GM19397 (cell line): Measurements from ENCODE around the gene CCNI.
A peak's percentile ranks its signal among the peaks of the same experiment; 100 is the strongest.

ENCODE experiments used
- ATAC-seq: cut with Tn5 transposase; IDR thresholded peaks from one replicate; pipeline ENCODE4 v1.9.1; 2021; ENCODE audit warnings: mild to moderate bottlenecking, moderate library complexity; ENCODE audit not compliant: unreplicated experiment

CCNI gene

GRCh38 chr4:77007358-77008230 lies 68.2 kb downstream of the CCNI start:
- ATAC-seq, result peak; percentile 79

GRCh38 chr4:77006753-77007353 lies 68.9 kb downstream of the CCNI start:
- peak; percentile 9 for ATAC-seq

- no peak for ATAC-seq
These were observed 72.4 kb downstream of the CCNI start for GRCh38 chr4:77003400-77003799.

- ATAC-seq, result no peak
These were observed 73.3 kb downstream of the CCNI start for GRCh38 chr4:77002321-77003107.

- no peak for ATAC-seq
These were observed 73.9 kb downstream of the CCNI start for GRCh38 chr4:77001907-77002306.

GRCh38 chr4:76998251-76998901 lies 77.4 kb downstream of the CCNI start:
- ATAC-seq, result no peak

GRCh38 chr4:76997532-76997931 lies 78.3 kb downstream of the CCNI start:
- no peak for ATAC-seq
